Measurements from ENCODE around the gene GSTM2.

Gene GSTM2

DNA sequence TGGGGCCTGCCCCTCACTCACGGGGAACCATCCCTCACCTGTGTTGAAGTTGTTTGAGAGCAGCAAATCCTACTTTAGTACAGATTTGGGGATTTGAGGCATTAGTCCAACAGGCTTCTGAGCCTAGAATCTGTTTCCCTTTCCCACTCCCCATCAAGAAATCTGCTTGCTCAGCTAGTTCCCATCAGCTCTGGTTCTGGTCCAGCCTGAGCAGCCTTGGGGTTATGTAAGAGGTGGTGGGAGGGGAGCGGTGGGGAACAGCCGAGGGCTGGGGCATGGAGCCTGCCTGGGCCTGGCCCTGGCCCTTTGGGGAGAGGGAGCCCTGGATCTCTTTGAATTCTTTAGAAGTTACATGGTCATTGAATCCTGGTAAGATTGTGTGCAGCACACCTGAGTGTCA is 48.3 kb downstream of the GSTM2 start:
- H3K4me3 ChIP-seq (ENCODE audit: low read depth, low read length) = no peak overlapping the region
- in situ Hi-C loops (cut with HindIII; ENCODE audit: low sequenced_read_pairs) = no loop called here
- TF ChIP-seq, protein P1, sequence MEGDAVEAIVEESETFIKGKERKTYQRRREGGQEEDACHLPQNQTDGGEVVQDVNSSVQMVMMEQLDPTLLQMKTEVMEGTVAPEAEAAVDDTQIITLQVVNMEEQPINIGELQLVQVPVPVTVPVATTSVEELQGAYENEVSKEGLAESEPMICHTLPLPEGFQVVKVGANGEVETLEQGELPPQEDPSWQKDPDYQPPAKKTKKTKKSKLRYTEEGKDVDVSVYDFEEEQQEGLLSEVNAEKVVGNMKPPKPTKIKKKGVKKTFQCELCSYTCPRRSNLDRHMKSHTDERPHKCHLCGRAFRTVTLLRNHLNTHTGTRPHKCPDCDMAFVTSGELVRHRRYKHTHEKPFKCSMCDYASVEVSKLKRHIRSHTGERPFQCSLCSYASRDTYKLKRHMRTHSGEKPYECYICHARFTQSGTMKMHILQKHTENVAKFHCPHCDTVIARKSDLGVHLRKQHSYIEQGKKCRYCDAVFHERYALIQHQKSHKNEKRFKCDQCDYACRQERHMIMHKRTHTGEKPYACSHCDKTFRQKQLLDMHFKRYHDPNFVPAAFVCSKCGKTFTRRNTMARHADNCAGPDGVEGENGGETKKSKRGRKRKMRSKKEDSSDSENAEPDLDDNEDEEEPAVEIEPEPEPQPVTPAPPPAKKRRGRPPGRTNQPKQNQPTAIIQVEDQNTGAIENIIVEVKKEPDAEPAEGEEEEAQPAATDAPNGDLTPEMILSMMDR (IDR thresholded peaks at IDR 0.05; ENCODE audit: low read depth, low read length) = no peak
- DNase-seq (ENCODE audit: low read depth, low spot score) = no peak

DNA sequence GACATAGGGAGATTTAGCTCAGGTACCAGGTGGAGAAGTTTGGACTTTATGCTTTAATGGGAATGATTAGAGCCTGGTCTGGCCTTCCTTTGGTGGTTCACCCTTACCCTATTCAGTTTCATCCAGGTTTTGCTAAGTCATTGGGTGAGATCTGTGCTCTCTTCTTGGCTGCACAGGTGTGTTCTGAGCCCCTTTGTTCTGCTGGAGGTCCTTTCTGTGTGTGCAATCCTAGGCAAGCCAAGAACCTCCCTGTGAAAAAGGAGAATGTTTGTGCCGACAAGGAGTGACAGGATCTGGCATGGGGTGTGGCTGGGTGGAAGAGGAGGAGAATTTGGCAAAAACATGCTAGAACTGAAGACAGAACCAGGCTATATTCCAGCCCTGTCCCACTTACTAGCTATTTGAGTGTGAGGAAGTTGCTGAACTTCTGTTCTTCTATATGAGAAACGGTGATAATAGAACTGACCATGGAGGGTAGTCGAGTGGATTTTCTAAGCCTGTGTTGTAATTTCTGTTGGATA is 48.8 kb downstream of the GSTM2 start:
- in situ Hi-C loops (cut with HindIII; ENCODE audit: low sequenced_read_pairs) = no loop called here
- TF ChIP-seq, protein P1 (IDR thresholded peaks at IDR 0.05; ENCODE audit: low read depth, low read length) = no peak
- H3K4me3 ChIP-seq (ENCODE audit: low read depth, low read length) = no peak overlapping the region
- DNase-seq (ENCODE audit: low read depth, low spot score) = no peak

DNA sequence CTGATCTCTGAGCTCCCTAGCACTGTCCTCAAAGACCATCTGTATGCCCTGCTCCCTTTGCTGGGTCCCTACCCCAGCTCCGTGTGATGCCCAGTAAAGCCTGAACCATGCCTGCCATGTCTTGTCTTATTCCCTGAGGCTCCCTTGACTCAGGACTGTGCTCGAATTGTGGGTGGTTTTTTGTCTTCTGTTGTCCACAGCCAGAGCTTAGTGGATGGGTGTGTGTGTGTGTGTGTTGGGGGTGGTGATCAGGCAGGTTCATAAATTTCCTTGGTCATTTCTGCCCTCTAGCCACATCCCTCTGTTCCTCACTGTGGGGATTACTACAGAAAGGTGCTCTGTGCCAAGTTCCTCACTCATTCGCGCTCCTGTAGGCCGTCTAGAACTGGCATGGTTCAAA is 49.9 kb downstream of the GSTM2 start:
- no peak for DNase-seq (ENCODE audit: low read depth, low spot score)
- H3K4me3 ChIP-seq (ENCODE audit: low read depth, low read length) = no peak overlapping the region
- in situ Hi-C loops (cut with HindIII; ENCODE audit: low sequenced_read_pairs) = no loop called here
- TF ChIP-seq, protein P1 (IDR thresholded peaks at IDR 0.05; ENCODE audit: low read depth, low read length) = no peak

DNA sequence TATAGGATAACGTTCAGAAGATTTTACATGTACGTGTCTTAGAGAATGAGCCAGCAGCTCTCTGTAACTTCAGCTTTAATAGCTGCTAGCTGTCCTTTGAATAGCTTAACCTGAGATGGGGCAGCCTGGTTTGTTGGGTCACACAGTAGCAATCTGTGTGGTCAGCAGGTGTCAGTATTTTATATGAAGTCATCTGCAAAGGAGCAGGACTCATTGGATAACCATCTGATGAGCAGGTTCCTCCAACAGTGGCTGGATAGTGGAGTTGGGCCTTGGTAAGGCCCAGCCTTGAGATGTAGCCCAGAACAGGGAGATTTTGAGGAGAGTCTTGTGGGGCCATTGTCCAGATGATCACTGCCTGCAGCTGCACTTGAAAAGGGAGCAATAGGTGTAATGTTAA is 50.6 kb downstream of the GSTM2 start:
- no peak overlapping the region for H3K4me3 ChIP-seq (ENCODE audit: low read depth, low read length)
- in situ Hi-C loops (cut with HindIII; ENCODE audit: low sequenced_read_pairs) = no loop called here
- no peak for DNase-seq (ENCODE audit: low read depth, low spot score)
- TF ChIP-seq, protein P1 (IDR thresholded peaks at IDR 0.05; ENCODE audit: low read depth, low read length) = no peak

DNA sequence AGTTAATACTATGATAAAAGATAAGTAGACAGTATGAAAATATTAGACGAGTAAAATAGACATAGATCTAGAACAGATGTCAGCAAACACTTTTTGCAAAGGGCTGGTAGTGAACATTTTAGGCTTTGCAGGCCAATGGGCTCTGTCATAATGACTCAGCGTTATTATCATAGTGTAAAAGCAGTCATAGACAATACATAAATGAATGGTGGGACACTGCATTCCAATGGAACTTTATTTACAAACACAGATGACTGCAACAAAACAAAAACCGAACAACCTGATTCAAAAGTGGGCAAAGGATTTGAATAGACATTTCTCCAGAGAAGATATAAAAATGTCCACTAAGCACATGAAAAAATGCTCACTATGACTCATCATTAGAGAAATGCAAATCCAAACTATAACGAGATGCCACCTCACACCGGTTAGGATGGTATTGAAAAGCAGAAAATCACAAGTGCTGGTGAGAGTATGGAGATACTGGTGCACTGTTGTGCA is 51.5 kb downstream of the GSTM2 start:
- peak; percentile 41 for DNase-seq (ENCODE audit: low read depth, low spot score)
- TF ChIP-seq, protein P1 (IDR thresholded peaks at IDR 0.05; ENCODE audit: low read depth, low read length) = no peak
- in situ Hi-C loops (cut with HindIII; ENCODE audit: low sequenced_read_pairs) = no loop called here
- H3K4me3 ChIP-seq (ENCODE audit: low read depth, low read length) = no peak overlapping the region

DNA sequence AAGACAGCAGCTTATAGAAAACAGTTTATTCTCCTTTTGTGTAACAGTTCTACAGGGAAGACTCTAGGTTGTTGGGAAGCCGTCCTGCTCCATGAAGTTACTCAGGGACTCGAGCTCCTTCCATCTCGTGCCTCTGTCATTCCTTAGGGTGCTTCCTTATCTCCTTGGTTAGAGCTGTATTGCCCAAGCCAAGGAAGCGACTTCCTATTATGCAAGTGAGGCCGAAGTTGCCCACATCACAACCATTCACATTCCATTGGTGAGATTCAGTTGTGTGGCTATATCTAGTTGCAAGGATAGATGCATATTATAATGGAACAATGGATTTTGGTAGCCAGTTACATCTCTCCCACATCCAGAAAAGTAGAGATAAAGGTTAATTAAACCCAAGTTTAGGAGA is 53.2 kb downstream of the GSTM2 start:
- in situ Hi-C loops (cut with HindIII; ENCODE audit: low sequenced_read_pairs) = no loop called here
- no peak for DNase-seq (ENCODE audit: low read depth, low spot score)

More for the DNA sequence above, 53.2 kb downstream of the GSTM2 start:
- TF ChIP-seq, protein P1 (IDR thresholded peaks at IDR 0.05; ENCODE audit: low read depth, low read length) = no peak
- no peak overlapping the region for H3K4me3 ChIP-seq (ENCODE audit: low read depth, low read length)
